CD4-positive, alpha-beta T cell (primary cell): ENCODE measurements around the gene TOR1A. TPM values are rescaled to one million over a fixed set of nuclear protein-coding genes. Genes with fewer than 3 reads are reported as not detected.

Source experiments
- ATAC-seq: fragments of 200-7000 bp; cut with Tn5 transposase; one replicate; pipeline ENCODE4 v1.10.0; 2022; ENCODE audit warnings: mild to moderate bottlenecking; ENCODE audit not compliant: poor library complexity
- CTCF ChIA-PET: fragments of 350-600 bp; sonication (Branson Sonifier 250); formaldehyde crosslinking; loops from one replicate; lab custom pipeline; 2021; ENCODE audit warnings: antibody characterized with exemption, inconsistent platforms; lab: Charles Lee
- POLR2A ChIA-PET: fragments of 350-600 bp; sonication (Branson Sonifier 250); formaldehyde crosslinking; loops from one replicate; lab custom pipeline; 2021; ENCODE audit warnings: antibody characterized with exemption, inconsistent platforms; lab: Charles Lee
- DNase-seq, 14 experiments: peaks; one replicate each; pipeline ENCODE4 v3.0.0-alpha.2; 2013 to 2020; ENCODE audit warnings: mixed read lengths in 2 of 14
- H3K27ac ChIP-seq, 2 donors: one replicate each; pipeline versions ENCODE4 v1.5.1 to v1.7.0; 2013; ENCODE audit warnings: low read length in 2 of 2, low read depth in 1 of 2, mild to moderate bottlenecking in 1 of 2
- H3K27me3 ChIP-seq, 2 experiments: 1 replicate in 1 of 2; 2 replicates in 1 of 2; pipeline versions ENCODE4 v1.6.1 to v1.7.0; 2013; ENCODE audit warnings: low read length in 2 of 2, control low read depth in 1 of 2, mild to moderate bottlenecking in 1 of 2, moderate library complexity in 1 of 2; ENCODE audit not compliant: insufficient read depth in 2 of 2, control insufficient read depth in 1 of 2
- H3K36me3 ChIP-seq: one replicate; pipeline ENCODE4 v1.6.1; 2013; ENCODE audit warnings: low read length, control low read depth; ENCODE audit not compliant: insufficient read depth
- H3K4me1 ChIP-seq: one replicate; pipeline ENCODE4 v1.6.1; 2013; ENCODE audit warnings: low read length, control low read depth; ENCODE audit not compliant: insufficient read depth
- H3K4me3 ChIP-seq: one replicate; pipeline ENCODE4 v1.5.1; 2013; ENCODE audit warnings: mild to moderate bottlenecking, low read length, moderate library complexity
- H3K9me3 ChIP-seq, 2 experiments: 1 replicate in 1 of 2; 2 replicates in 1 of 2; pipeline versions ENCODE4 v1.6.1 to v1.7.0; 2013; ENCODE audit warnings: low read length in 2 of 2, mild to moderate bottlenecking in 2 of 2, control low read depth in 1 of 2, moderate library complexity in 1 of 2; ENCODE audit not compliant: control insufficient read depth in 1 of 2, insufficient read depth in 1 of 2
- H3K27ac Mint-ChIP-seq: one replicate; pipeline ENCODE4 v1.8.0; 2020; ENCODE audit warnings: mixed read lengths
- H3K27me3 Mint-ChIP-seq: one replicate; pipeline ENCODE4 v1.8.0; 2021; ENCODE audit warnings: mixed read lengths
- H3K36me3 Mint-ChIP-seq: one replicate; pipeline ENCODE4 v1.8.0; 2021; ENCODE audit warnings: low read depth, mixed read lengths
- H3K4me1 Mint-ChIP-seq: one replicate; pipeline ENCODE4 v1.8.0; 2021; ENCODE audit warnings: low read depth, mixed read lengths
- H3K4me3 Mint-ChIP-seq: one replicate; pipeline ENCODE4 v1.8.0; 2020; ENCODE audit warnings: mild to moderate bottlenecking, mixed read lengths
- H3K9me3 Mint-ChIP-seq: one replicate; pipeline ENCODE4 v1.8.0; 2020; ENCODE audit warnings: mixed read lengths
- intact Hi-C, 2 experiments: fragments of 100-400 bp; cut with DNase I in 1 of 2; cut with micrococcal nuclease in 1 of 2; formaldehyde crosslinking; loops; one replicate each; pipeline versions ENCODE4 v1.15.1 to v1.9.0; 2023 to 2025; cut with DNase I, micrococcal nuclease
- total RNA-seq, 174 experiments: library from RNA in 2 of 174; stranded (reverse) in 2 of 174; gene quantifications; one replicate each; pipeline ENCODE4 v1.2.3 and lab custom pipeline; 2021 to 2026
- TF ChIP-seq, protein P1 (sequence below): fragments of 200-600 bp; IDR thresholded peaks from one replicate; pipeline ENCODE4 v1.8.0; 2022; ENCODE audit warnings: antibody characterized with exemption, mild to moderate bottlenecking

Gene TOR1A
- total RNA-seq, 2 experiments from 2014 or later, result 12.6 to 13.9 TPM

DNA sequence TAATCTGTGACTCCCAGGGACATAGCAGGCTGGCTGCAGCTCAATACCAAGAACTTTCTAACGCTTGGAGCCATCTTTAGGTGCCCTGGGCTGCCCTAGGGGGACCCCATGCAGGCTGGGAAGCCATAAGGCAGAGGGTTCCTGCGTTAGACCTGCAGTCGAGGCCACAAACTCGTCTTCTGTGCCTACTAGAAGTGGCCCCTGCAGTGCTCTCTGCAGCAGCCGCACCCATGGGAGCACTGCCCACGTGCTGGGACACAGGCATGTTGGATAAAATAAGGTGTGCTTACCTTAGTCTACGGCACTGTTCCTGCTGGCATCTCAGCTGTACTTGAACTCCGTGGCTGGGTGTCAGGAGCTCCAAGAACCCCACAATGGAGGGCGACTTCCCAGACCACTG, 11.6 kb downstream of the TOR1A start:
- H3K27ac ChIP-seq, result no peak overlapping the region
- no peaks in the 10 kb centered on the region for H3K27me3 ChIP-seq
- Mint-ChIP-seq H3K36me3 (peaks cover 85% of the 10 kb centered on the region), H3K4me1 (peaks cover 26% of the 10 kb centered on the region), H3K27ac (no peak overlapping the region), H3K9me3 (no peaks in the 10 kb centered on the region), H3K4me3 (no peak overlapping the region), H3K27me3 (no peaks in the 10 kb centered on the region)
- H3K9me3 ChIP-seq, result no peaks in the 10 kb centered on the region
- DNase-seq (no peak), ATAC-seq (no peak)
- H3K4me1 ChIP-seq, result no peaks in the 10 kb centered on the region
- intact Hi-C loops, result no loop called here
- TF ChIP-seq, protein P1, sequence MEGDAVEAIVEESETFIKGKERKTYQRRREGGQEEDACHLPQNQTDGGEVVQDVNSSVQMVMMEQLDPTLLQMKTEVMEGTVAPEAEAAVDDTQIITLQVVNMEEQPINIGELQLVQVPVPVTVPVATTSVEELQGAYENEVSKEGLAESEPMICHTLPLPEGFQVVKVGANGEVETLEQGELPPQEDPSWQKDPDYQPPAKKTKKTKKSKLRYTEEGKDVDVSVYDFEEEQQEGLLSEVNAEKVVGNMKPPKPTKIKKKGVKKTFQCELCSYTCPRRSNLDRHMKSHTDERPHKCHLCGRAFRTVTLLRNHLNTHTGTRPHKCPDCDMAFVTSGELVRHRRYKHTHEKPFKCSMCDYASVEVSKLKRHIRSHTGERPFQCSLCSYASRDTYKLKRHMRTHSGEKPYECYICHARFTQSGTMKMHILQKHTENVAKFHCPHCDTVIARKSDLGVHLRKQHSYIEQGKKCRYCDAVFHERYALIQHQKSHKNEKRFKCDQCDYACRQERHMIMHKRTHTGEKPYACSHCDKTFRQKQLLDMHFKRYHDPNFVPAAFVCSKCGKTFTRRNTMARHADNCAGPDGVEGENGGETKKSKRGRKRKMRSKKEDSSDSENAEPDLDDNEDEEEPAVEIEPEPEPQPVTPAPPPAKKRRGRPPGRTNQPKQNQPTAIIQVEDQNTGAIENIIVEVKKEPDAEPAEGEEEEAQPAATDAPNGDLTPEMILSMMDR, result no peak
- H3K4me3 ChIP-seq, result no peak overlapping the region
- peaks cover 79% of the 10 kb centered on the region for H3K36me3 ChIP-seq
- ChIA-PET POLR2A (interaction anchor here (0.9 kb wide), 1 partner anchor 11 kb away, joined by 3 read pairs; the partner anchor contains the start of gene TOR1A), CTCF (no interaction called here)

DNA sequence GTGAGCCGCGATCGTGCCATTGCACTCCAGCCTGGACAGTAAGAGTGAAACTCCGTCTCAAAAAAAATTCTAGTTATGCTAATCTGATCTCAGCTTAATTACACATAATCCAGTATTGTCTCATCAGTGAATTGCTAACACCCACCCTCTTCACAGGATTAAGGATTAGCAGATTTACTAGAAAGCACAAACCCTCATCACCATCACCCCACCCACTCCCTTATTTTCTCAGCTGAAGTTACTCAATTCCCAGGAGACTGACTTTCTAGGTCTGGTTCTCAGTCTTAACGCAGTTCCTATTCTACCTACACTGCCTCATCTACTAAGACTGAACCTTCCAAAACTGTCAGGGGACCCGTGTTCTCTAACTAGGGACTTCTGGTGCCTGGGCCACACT, 12.0 kb downstream of the TOR1A start:
- H3K4me1 Mint-ChIP-seq, result peaks cover 29% of the 10 kb centered on the region
- DNase-seq (no peak), ATAC-seq (no peak)
- no peak overlapping the region for H3K4me3 Mint-ChIP-seq
- CTCF ChIA-PET, result no interaction called here
- H3K9me3 Mint-ChIP-seq, result no peaks in the 10 kb centered on the region
- H3K36me3 ChIP-seq, result peaks cover 80% of the 10 kb centered on the region
- no peaks in the 10 kb centered on the region for H3K9me3 ChIP-seq
- H3K27ac ChIP-seq, result no peak overlapping the region
- H3K27ac Mint-ChIP-seq, result no peak overlapping the region
- no peak overlapping the region for H3K4me3 ChIP-seq
- intact Hi-C loops, result no loop called here
- peaks cover 89% of the 10 kb centered on the region for H3K36me3 Mint-ChIP-seq
- no peaks in the 10 kb centered on the region for H3K27me3 ChIP-seq
- H3K4me1 ChIP-seq, result no peaks in the 10 kb centered on the region
- TF ChIP-seq, protein P1, result no peak
- H3K27me3 Mint-ChIP-seq, result no peaks in the 10 kb centered on the region
- POLR2A ChIA-PET, result interaction anchor here (0.9 kb wide), 1 partner anchor 12 kb away, joined by 3 read pairs; the partner anchor contains the start of gene TOR1A

DNA sequence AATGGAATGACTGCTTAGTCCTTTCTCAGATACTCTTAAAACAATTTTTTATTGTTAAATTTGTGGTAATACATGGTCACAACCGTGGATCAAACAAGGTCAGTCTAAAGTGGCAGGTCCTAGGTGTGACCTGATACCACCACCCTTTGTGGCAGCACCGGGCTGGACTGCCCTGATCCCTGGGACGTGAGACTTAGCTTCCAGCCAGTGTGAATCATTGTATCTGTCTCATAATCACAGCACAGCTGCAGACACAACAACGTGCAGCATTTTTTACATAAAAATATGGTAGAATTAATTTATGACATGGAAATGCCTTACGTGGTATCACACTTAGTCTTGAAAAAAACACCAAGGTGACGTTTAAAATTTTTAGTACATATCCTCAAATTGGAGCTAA, 13.1 kb downstream of the TOR1A start:
- Mint-ChIP-seq H3K27ac (no peak overlapping the region), H3K9me3 (no peaks in the 10 kb centered on the region), H3K4me3 (no peak overlapping the region), H3K4me1 (peaks cover 32% of the 10 kb centered on the region), H3K36me3 (peaks cover 89% of the 10 kb centered on the region), H3K27me3 (no peaks in the 10 kb centered on the region)
- Histone ChIP-seq H3K9me3 (no peaks in the 10 kb centered on the region), H3K36me3 (peaks cover 79% of the 10 kb centered on the region), H3K27me3 (no peaks in the 10 kb centered on the region), H3K27ac (no peak overlapping the region), H3K4me3 (no peak overlapping the region), H3K4me1 (peaks cover 6% of the 10 kb centered on the region)
- DNase-seq, result no peak
- POLR2A ChIA-PET, result interaction anchor here (0.6 kb wide), 1 partner anchor 75 kb away, joined by 3 read pairs; no protein-coding TSS in a partner anchor
- CTCF ChIA-PET, result interaction anchor here (0.6 kb wide), 1 partner anchor 21 kb away, joined by 3 read pairs; no protein-coding TSS in a partner anchor
- TF ChIP-seq, protein P1, result no peak
- no peak for ATAC-seq
- intact Hi-C loops, result no loop called here
